ENCODE measurements around the gene RPGRIP1L.
"Not testable (repeated sequence)": the region's sequence is repeated elsewhere in the genome, so short reads cannot be mapped to it uniquely, and the experiment has no call there.

- TF ChIP-seq CTCF (conservative IDR thresholded peaks at IDR 0.05; ENCODE audit: low read depth, low read length); EZH2phosphoT487 (IDR thresholded peaks at IDR 0.05; ENCODE audit: borderline replicate concordance, low read length): not testable (repeated sequence)
Measured at GRCh38 chr16:53685334-53685733, 18.3 kb downstream of the RPGRIP1L start.

All from PC-3 (cell line).